GM19025 (cell line): Measurements from ENCODE around the gene ADAMTS19.
"Not testable (repeated sequence)": the region's sequence is repeated elsewhere in the genome, so short reads cannot be mapped to it uniquely, and the experiment has no call there.

Experiments used
- ATAC-seq: cut with Tn5 transposase; IDR thresholded peaks from one replicate; pipeline ENCODE4 v1.9.1; 2021; ENCODE audit warnings: mild to moderate bottlenecking, low read depth, moderate library complexity; ENCODE audit not compliant: unreplicated experiment

ADAMTS19 gene

GRCh38 chr5:129563585-129563984 is 103.5 kb downstream of the ADAMTS19 start:
- no peak for ATAC-seq

DNA sequence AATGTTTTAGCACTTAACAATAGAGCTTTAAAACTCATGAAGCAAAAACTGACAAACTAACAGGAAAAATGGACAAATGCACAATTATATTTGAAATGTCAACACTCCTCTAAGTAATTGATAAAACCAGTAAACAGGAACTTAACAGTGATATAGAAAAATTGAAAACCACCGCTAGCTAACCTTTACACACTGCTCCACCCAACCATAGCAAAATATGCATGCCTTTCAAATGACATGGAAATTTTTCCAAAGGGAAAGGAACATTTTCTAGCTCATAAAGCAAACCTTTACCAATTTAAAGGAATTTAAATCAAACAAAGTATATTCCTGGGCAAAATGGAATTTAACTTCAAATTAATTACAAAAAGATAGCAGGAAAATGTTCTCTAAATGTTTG is 109.2 kb downstream of the ADAMTS19 start:
- no peak for ATAC-seq

- ATAC-seq: no peak
These were observed 112.0 kb downstream of the ADAMTS19 start for GRCh38 chr5:129572060-129572459.

DNA sequence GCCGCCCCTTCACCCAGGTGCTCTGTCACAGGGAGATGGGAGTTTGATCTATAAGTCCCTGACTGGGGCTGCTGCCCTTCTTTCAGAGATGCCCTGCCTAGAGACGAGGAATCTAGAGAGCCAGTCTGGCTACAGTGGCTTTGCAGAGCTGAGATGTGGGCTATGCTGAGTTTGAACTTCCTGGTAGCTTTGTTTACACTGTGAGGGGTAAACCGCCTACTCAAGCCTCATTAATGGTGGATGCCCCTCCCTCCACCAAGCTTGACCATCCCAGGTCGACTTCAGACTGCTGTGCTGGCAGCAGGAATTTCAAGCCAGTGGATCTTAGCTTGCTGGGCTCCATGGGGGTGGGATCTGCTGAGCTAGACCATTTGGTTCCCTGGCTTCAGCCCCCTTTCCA is 124.4 kb downstream of the ADAMTS19 start:
- not testable (repeated sequence) for ATAC-seq

DNA sequence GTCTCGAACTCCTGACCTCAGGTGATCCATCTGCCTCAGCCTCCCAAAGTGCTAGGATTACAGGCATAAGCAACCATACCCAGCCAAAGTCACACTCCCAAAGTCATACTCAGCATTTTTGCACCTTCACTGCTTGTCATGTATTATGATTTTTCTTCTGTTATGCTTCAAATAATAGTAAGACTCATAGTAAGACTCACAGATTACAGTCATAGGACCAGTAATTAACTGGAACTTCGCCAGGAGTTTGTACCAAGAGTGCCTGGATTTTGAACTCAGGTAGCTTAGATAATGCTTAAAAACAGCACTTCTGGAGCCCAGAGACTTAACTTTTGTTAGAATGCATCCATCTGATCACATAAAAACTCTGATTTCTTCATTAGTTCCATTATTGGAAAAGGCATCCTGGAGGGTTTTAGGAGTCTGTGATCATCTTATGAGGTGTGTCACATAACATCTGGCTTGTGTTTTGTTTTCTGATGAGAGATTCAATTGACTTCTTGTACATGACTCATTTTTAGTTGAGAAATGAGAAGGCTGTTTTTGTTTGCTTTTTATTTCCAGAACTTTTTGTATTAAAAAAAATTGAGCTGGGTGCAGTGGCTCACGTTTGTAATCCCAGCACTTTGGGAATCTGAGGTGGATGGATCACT is 131.5 kb downstream of the ADAMTS19 start:
- no peak for ATAC-seq

GRCh38 chr5:129593525-129593924 is 133.4 kb downstream of the ADAMTS19 start:
- no peak for ATAC-seq

DNA sequence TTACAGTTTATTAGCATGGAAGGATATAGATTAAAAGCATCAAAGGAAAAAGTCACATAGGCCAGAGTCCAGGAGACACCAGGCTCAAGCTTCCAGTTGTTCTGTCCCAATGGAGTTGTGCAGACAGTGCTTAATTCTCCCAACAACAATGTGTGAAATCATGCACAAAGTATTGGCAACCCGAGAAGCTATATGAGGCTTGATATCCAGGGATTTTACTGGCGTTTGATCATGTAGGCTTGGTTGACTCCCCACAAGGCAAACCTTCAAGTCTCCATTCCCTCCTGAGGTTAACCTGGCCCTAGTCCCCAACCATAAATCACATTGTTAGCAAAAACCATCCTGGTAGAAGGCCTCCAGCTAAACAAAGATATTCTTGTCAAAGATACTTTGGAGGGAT is 141.5 kb downstream of the ADAMTS19 start:
- ATAC-seq: no peak

- ATAC-seq: no peak
These were observed 148.3 kb downstream of the ADAMTS19 start for GRCh38 chr5:129608350-129608749.

DNA sequence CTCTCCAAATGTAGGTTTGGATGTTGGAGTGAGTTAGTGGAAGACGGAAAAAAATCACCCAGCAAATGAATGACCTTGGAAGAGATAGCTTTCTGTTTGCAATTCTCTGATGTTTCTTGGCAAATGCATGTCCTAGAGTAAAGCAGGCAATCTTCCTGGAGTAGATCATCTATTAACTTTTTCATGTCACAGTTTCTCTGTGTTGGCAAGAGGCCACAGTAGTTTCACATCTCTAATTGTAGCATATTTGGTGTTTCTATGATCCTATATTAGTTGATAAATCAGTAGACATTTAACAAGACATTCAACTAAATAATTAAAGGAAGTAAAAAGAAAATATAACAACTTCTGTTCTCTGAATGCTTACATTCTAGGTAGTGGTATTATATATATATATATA is 149.6 kb downstream of the ADAMTS19 start:
- no peak for ATAC-seq

DNA sequence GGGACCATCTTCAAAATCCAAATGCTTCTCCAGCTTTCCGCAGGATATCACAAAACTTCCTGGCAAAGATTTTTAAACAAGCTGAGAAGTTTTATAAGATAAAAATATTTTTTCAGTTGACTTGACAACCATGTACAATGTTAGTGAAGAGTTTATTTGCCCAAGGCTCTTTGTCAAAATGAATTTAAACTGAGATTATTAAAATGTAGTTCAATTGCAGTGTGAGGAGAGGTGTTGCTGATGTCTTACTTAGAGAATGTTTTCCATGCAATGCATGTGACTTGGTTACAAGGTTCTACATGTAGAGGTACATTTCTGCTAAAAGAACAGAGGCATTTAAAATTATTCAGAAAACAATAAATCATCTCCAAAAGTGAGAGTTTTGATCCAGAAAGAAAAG is 156.4 kb downstream of the ADAMTS19 start:
- no peak for ATAC-seq

GRCh38 chr5:129617206-129617605 is 157.1 kb downstream of the ADAMTS19 start:
- no peak for ATAC-seq

DNA sequence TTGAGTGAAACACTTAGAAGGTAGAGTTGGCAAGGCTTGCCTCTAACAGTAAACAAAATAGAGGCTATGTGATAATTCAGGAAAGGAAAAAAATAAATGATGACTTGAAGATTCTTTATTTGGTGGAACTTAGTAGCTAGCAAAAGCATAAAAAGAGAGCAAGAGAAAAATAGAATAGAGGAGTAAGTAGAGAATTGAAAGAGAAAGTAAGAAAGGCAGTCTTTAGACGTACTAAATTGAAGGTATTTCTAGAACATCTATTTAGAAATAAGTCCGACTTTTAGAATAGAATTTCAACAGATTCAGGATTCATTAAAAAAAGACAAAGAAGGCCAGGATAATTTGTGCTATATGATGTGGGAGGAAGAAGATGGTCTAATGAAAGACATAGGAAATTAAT is 159.7 kb downstream of the ADAMTS19 start:
- ATAC-seq: no peak

DNA sequence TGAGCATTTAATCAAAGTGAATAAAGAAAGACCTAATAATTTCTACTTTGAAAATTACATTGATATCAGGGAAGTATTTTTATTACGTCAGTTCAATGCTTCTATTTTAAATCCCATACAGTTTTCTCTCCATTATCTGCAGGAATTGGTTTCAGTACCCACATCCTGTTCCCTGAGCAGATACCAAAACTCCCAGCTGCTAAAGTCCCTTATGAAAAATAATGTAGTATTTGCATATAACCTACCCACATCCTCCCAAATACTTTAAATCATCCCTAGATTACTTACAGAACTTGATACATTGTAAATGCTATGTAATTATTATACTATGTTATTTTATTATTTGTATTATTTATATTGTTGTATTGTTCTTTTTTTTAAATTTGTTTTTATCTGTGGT is 162.4 kb downstream of the ADAMTS19 start:
- no peak for ATAC-seq

GRCh38 chr5:129629575-129629974 is 169.5 kb downstream of the ADAMTS19 start:
- no peak for ATAC-seq

DNA sequence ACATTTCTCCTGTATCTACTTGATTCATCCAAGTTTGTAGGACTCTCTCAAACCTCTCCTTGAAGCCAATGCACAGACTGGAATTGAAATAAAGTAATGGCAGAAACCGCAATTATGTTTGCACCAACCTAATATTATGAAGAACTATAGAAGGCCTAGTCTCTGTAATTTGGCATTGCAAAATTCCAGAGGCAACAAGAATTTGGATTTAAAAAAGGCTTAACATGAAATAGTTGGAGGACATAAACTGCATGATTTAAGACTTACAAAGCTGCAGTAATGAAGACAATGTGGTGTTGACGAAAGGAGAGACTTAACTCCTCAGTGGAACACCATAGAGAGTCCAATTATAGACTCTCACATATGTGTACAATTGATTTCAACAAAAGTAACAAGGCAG is 170.0 kb downstream of the ADAMTS19 start:
- ATAC-seq: no peak

- ATAC-seq: no peak
These were observed 171.9 kb downstream of the ADAMTS19 start for GRCh38 chr5:129631961-129632360.

DNA sequence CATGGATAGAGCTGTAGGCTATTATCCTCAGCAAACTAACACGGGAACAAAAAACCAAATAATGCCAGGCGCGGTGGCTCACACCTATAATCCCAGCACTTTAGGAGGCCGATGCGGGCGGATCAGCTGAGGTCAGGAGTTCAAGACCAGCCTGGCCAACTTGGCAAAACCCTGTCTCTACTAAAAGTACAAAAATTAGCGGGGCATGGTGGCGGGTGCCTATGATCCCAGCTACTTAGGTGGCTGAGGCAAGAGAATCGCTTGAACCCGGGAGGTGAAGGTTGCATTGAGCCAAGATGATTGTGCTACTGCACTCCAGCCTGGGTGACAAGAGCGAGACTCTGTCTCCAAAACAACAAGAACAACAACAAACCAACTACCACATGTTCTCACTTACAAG is 177.4 kb downstream of the ADAMTS19 start:
- not testable (repeated sequence) for ATAC-seq

DNA sequence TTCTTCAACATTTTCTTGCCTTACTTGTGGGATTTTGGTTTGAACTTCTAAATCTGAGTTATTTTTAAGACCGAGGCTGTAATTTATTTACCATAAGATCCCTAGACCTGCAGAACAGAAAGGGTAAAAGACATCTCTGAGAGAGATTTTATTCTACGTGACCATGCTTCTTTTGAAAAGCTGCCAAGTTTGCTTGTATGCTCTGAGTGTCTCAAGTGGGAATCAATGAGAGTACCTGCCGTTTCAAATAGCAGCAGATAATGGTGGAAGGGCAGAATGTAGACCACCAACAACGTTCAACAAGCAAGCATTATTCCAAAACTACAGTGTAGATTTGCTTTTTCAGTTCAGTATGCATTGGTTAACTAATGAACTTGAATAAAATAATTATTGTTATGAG is 179.2 kb downstream of the ADAMTS19 start:
- ATAC-seq: no peak

DNA sequence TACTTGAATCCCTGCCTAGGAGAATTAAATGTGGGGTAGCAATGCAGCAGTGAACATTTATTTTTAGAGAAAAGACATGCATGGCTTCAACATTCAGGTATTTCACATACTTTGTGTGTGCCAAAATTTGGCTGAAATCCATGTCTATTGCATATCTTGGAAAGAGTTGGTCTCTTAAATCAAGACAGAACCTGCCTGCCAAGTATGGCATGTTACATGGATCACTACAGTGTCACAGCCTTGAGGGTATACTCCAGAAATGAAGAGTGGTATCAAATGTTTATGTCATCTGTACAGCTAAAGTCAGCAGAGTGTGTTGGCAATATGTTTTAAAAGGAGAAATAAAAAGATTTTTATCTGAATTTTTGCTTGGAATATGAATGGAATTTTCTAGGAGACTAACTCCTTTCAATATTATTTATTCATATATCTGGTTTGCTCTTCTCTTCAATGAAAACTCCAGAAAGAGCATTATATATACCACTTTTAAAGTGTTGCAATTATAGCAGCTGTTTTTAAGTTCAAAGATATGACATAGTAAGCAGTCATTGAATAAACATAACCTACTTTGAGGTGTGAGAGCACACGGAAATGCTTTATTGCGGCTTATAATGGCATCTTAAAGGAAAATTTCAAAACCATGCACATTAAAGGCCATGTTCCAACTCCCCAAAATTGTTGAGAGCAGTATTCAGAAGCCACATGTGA is 192.4 kb downstream of the ADAMTS19 start:
- no peak for ATAC-seq

- no peak for ATAC-seq
These were observed 192.9 kb downstream of the ADAMTS19 start for GRCh38 chr5:129653057-129653375.

DNA sequence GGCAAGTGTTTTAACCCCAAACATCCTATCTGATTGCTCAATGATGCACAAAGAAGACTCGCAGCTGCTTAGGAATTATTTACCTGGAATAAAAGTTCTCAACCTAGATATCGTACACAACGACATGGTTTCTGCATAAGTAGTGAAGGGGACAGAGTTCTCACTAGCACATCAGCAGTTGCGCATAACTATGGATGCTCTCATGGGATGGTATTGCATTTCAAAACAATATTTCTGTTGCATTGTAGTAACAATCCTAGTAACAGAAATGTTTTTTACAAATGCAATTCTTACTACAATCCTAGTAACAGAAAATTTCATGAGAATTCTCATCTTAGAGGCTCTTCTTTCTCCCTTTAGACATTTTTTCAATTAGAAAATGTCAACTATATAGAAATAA is 193.3 kb downstream of the ADAMTS19 start:
- ATAC-seq: no peak

- ATAC-seq: no peak
These were observed 196.9 kb downstream of the ADAMTS19 start for GRCh38 chr5:129656952-129657351.
